Activated CD4-positive, CD25-positive, alpha-beta regulatory T cell treated with anti-CD3 and anti-CD28 coated beads, Interleukin-2, amount 50 U/mL, for 72 hours (primary cell): ENCODE data around the gene FARSA.
A peak's percentile ranks its signal among the peaks of the same experiment; 100 is the strongest.

Experiments used
- DNase-seq: peaks from one replicate; pipeline ENCODE4 v3.0.0; 2021

The FARSA gene

DNA sequence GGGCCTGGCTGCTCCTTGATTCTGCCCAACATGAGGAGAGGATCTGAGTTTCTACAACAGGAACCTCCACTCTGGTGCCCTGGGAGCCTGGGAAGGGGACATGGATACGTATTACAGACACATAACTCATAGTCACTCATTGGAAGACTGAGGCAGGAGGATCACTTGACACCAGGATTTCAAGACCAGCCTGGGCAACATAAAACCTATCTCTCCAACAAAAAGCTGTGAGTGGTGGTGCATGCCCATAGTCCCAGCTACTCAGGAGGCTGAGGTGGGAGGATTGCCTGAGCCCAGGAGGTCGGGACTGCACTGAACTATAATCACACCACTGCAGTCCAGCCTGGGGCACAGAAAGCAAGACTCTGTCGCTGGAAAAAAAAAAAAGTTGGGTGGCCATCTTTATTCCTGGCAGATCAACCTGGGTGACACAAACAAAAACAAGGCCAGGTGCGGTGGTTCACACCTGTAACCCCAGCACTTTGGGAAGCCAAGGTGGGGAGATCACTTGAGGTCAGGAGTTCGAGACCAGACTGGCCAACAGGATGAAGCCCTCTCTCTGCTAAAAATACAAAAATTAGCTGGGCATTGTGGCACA, 45.4 kb downstream of the FARSA start:
- DNase-seq: no peak

GRCh38 chr19:12886969-12887747, 46.4 kb downstream of the FARSA start, which contains the start of gene KLF1:
TSS of gene KLF1 (minus strand) at chr19:12887201. CDS start at chr19:12887140, 61 bp downstream.
- DNase-seq: no peak

- no peak for DNase-seq
Observed at GRCh38 chr19:12886651-12886968, 46.9 kb downstream of the FARSA start.

GRCh38 chr19:12885749-12886650, 47.5 kb downstream of the FARSA start:
- no peak for DNase-seq

GRCh38 chr19:12884926-12885748, 48.4 kb downstream of the FARSA start:
- DNase-seq: peak; percentile 86

- no peak for DNase-seq
Observed at GRCh38 chr19:12884627-12884925, 48.9 kb downstream of the FARSA start.

- DNase-seq: no peak
Observed at GRCh38 chr19:12884202-12884601, 49.3 kb downstream of the FARSA start.

- DNase-seq: no peak
Observed at GRCh38 chr19:12882589-12882988, 50.9 kb downstream of the FARSA start.

DNA sequence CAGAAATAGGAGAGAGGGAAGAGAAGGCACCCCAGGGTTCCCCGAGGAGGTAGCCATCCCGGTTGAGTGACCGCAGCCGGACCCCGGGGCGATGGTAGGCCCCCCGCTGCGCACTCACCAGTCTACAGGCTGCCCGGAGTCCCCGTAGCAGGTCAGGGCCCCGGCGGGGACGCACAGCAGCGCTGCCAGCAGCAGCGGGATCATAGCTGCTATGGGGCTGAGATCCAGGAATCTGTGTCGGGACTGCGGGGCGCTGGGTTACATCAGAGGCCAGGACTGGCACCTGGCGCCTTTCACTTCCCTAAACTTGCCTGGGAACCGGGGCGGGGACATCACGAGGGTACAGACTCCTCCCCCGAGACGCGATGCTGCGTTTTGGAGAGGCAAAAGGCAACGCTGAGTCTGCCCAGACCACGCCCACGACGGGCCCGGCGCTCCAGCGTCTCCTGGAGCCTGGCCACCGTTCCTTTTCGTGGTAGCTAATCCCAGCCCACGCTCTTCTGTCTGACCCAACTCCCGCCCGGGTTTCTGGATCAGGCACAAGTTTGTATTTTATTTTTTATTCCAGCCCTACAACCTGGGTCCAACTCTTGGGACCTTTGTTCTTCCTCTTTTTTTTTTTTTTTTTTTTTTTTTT, 52.2 kb downstream of the FARSA start, which contains the start of gene DNASE2:
Gene DNASE2, minus strand, starts transcription at position 278 of the 637 bp plus-strand sequence. Its CDS starts 74 bp downstream, at position 204.
- DNase-seq: peak; percentile 92

DNA sequence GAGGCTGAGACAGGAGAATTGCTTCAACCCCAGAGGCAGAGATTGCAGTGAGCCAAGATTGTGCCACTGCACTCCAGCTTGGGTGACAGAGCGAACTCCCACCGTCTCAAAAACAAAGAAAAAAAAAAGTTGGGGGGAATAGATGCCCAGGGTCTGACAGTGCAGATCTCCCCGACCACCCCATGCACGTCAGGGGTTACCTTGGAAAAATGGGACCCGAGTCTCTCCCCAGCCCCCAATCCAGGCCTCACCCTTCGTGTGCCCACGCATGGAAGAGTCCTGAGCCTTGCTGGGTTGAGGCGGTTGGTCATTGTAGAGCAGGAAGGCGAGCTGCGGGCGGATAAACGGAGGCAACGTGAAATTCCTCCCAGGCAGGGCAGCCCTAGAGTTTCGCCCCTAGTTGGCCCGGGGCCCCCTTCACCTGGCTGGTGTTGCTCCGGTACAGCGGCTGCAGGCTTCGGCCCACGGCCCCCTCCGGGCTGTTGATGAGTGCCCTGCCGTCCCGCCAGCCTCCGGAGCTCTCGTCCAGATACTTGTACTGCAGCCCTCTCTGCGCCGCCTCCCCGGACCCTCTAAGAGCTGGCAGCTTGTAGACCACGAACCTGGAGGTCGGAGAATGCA, 52.9 kb downstream of the FARSA start:
- no peak for DNase-seq

DNA sequence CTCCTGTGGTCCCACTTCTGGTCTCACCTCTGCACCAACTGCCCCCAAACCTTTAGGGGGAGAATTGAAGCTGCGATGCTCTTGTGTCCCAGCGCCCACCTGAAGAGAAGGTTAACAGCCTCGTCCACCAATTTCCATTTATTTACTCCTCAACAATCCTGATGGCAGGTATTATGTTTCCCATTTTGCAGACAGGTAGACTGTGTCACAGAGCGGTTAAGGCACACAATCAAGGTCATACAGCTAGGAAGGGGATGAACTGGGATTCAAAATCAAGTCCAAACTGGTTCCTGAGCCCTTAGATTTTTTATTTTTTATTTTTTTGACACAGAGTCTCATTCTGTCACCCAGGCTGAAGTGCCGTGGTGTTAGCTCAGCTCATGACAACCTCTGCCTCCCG, 58.4 kb downstream of the FARSA start:
- DNase-seq: no peak

DNA sequence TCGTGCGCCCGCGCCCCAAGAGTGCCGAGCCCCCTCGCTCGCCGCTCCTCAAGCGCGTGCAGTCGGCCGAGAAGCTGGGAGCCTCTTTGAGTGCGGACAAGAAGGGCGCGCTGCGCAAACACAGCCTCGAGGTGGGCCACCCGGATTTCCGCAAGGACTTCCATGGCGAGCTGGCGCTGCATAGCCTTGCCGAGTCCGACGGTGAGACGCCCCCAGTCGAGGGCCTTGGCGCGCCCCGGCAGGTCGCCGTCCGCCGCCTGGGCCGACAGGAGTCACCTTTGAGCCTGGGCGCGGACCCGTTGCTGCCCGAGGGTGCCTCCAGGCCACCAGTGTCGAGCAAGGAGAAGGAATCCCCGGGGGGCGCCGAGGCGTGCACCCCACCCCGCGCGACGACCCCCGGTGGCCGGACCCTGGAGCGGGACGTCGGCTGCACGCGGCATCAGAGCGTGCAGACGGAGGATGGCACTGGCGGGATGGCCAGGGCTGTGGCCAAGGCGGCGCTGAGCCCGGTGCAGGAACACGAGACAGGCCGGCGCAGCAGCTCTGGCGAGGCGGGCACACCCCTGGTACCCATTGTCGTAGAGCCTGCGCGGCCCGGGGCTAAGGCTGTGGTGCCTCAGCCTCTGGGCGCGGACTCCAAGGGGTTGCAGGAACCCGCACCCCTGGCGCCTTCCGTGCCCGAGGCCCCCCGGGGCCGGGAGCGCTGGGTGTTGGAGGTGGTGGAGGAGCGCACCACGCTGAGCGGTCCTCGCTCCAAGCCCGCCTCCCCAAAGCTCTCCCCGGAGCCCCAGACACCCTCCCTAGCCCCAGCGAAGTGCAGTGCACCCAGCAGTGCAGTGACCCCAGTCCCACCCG, 59.4 kb downstream of the FARSA start:
- no peak for DNase-seq

DNA sequence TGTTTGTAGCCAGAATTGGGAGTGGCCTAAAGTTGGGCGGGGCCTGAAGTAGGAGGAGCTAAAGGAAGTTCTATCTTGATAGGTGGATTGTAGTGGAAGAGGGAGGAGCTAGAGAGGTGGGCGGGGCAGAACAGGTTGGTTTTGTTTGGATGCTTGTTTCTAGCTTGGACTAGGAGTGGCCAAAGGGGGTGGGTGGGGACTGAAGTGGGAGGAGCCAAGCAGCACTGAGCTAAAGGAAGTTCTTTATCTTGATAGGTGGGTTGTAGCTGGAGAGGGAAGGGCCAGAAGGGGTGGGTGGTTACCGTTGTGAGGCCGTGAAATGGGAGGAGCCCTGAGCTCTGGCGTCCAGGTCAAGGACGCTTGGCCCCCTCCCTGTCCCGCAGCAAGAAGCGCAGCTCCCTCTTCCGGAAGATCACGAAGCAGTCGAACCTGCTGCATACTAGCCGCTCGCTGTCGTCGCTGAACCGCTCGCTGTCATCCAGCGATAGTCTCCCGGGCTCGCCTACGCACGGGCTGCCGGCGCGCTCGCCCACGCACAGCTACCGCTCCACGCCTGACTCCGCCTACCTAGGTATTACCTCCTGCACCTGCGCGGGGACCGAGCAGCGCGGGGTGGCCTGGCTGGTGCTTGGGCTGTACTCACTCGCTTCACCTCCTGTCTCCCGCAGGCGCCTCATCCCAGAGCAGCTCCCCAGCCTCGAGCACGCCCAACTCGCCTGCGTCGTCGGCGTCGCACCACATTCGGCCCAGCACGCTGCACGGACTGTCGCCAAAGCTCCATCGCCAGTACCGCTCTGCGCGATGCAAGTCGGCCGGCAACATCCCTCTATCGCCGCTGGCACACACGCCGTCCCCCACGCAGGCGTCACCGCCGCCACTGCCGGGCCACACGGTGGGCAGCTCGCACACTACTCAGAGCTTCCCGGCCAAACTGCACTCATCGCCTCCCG, 60.3 kb downstream of the FARSA start:
- peak; percentile 72 for DNase-seq
